Heart right ventricle (tissue), 16 donors: ENCODE results near the gene BARX1. TPM values are rescaled to one million over a fixed set of nuclear protein-coding genes. Genes with fewer than 3 reads are reported as not detected.

Experiments used
- ATAC-seq, 8 donors: fragments of 200-7000 bp; cut with Tn5 transposase; one replicate each; pipeline ENCODE4 v1.9.1; 2020; ENCODE audit warnings: mild to moderate bottlenecking in 8 of 8, moderate library complexity in 8 of 8, moderate number of reproducible peaks in 1 of 8
- DNase-seq, 2 donors: peaks; one replicate each; pipeline ENCODE4 v3.0.0-alpha.2; 2020
- H3K27ac ChIP-seq, 10 donors: fragments of 200-600 bp; sonication (generic) in 2 of 10; one replicate each; pipeline versions ENCODE4 v1.5.0 to v1.8.0; 2020 to 2022; ENCODE audit warnings: mild to moderate bottlenecking in 3 of 10
- H3K27me3 ChIP-seq, 7 donors: fragments of 200-600 bp; one replicate each; pipeline ENCODE4 v1.8.0; 2021 to 2022; ENCODE audit warnings: mild to moderate bottlenecking in 2 of 7
- H3K36me3 ChIP-seq, 9 donors: fragments of 200-600 bp; sonication (generic) in 1 of 9; one replicate each; pipeline versions ENCODE4 v1.5.0 to v1.8.0; 2020 to 2022; ENCODE audit warnings: mild to moderate bottlenecking in 2 of 9
- H3K4me1 ChIP-seq, 9 donors: fragments of 200-600 bp; sonication (generic) in 1 of 9; one replicate each; pipeline versions ENCODE4 v1.5.0 to v1.8.0; 2020 to 2022; ENCODE audit warnings: mild to moderate bottlenecking in 4 of 9
- H3K4me3 ChIP-seq, 10 donors: fragments of 200-600 bp; sonication (generic) in 2 of 10; one replicate each; pipeline versions ENCODE4 v1.5.0 to v1.8.0; 2020 to 2022; ENCODE audit warnings: mild to moderate bottlenecking in 7 of 10, moderate library complexity in 2 of 10
- H3K9me3 ChIP-seq, 11 donors: fragments of 200-600 bp in 10 of 11; sonication (generic) in 2 of 11; one replicate each; pipeline versions ENCODE4 v1.5.0 to v1.8.0; 2013 to 2022; ENCODE audit warnings: mild to moderate bottlenecking in 2 of 11, control low read depth in 1 of 11, moderate library complexity in 1 of 11
- WGBS, 2 donors: extraction: QIAGEN DNeasy Blood & Tissue Kit; methylation state at CpG; one replicate each; pipeline ENCODE4 v1.1.7; 2013; ENCODE audit warnings: inconsistent platforms in 1 of 2; 5-methylcytosine and 5-hydroxymethylcytosine counted together
- intact Hi-C, 10 donors: fragments of 100-400 bp; cut with DNase I; formaldehyde crosslinking; loops; one replicate each; pipeline versions ENCODE4 v1.11.1 to v1.14.2; 2022
- polyA plus RNA-seq, 2 donors: library from polyadenylated mRNA; stranded (reverse); fragments of 200-250 nt; gene quantifications; one replicate each; pipeline ENCODE4 v1.2.3, GENCODE V29; 2013
- total RNA-seq, 10 donors: library from RNA; stranded (reverse); fragmentation: NEBNext Ultra II Directional in 3 of 10; extraction: Animal tissue kit (Norgen Biotek cat#: 25700) in 3 of 10; gene quantifications; one replicate each; pipeline versions ENCODE4 v1.2.1 to v1.2.4, GENCODE V29; 2021 to 2023
- TF ChIP-seq, protein P1 (sequence below), 9 donors: fragments of 200-600 bp; sonication (generic) in 2 of 9; IDR thresholded peaks; one replicate each; pipeline versions ENCODE4 v1.5.0 to v1.8.0; 2021 to 2022; ENCODE audit warnings: antibody characterized with exemption in 9 of 9, mild to moderate bottlenecking in 5 of 9, moderate library complexity in 1 of 9
- donor health status: Arrhythmogenic right ventricular cardiomyopathy.
- donor health status: ischemic (EF 13 %, LVEDD 7.1; RV severe dilation, severe dysfunction).
- donor health status: healthy with polysubstance abuse.
- donor health status: DM: no; HTN: yes; CAD: no.
- donor health status: DM: no; HTN: no; CAD: no.
- donor health status: ischemic (EF 25% LVEDD 6.9; RV normal size, moderate dysfunction).
- donor health status: ischemic (EF 25% LVEDD 5.7; RV mildly dilated, moderate dysfunction).
- donor health status: healthy.
- donor health status: DM: yes; HTN: yes; CAD: no.
- donor health status: Ischemic cardiomyopathy.
- donor health status: ischemic (EF 35%, LVEDD 5.7; RV mildly dilated, moderate dysfunction).
- donor health status: nonischemic (EF 11% LVEDD 7.7; RV severe dilation, severe dysfunction).
- donor health status: DM: yes; HTN: yes; CAD: no.
- donor health status: PGD.
- donor health status: ischemic (EF 29% LVEDD 5.4; RV normal size, mild dysfunction).
- donor health status: nonischemic (EF 23%, LVEDD 6.1; RV moderate dilation, normal function).

BARX1 gene
- total and polyA plus RNA-seq, 12 donors: 0.06 to 0.19 TPM; not detected in 10

DNA sequence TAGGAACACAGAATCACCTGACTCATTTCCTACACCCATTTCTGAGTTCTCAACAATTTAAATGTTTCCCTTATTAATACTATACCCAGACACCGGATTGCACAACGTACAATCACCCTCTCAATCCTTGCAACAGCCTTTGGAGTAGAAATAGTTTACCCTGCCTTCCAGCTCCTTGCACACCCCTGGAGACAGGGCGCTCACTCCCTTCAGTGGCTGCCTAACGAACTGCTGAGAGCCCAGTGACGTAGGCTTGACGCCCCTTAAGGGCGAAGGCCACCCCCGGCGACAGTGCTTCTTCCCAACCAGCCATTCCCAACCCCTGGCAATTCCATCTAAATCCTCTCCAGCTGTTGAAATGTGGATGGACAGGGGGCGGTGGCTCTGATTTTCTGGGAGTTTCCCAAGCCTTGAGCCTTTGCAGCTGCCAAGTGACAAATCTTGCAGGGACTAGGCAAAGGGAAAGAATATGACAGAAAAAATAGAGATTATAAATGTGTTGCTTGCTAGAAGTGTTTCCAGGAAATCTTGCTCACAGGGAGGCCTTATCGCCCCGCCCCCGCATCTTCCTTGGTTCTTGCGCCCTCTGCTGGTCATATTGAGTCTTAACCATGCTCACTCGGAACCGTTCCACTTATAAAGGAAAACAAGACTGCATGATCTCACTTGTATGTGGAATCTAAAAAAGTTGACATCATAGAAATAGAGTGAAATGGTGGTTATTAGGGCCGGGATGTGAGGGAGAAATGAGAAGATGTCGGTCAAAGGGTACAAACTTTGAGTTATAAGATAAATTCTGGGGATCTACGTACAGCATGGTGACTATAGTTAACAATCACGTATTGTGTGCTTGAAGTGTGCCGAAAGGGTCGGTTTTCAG, 7.6 kb upstream of the BARX1 start:
- ATAC-seq (peak; percentile 71 to 90 (median 82)), DNase-seq (peak; percentile 66 to 85)
- no peaks in the 10 kb centered on the region for H3K36me3 ChIP-seq
- TF ChIP-seq, protein P1, sequence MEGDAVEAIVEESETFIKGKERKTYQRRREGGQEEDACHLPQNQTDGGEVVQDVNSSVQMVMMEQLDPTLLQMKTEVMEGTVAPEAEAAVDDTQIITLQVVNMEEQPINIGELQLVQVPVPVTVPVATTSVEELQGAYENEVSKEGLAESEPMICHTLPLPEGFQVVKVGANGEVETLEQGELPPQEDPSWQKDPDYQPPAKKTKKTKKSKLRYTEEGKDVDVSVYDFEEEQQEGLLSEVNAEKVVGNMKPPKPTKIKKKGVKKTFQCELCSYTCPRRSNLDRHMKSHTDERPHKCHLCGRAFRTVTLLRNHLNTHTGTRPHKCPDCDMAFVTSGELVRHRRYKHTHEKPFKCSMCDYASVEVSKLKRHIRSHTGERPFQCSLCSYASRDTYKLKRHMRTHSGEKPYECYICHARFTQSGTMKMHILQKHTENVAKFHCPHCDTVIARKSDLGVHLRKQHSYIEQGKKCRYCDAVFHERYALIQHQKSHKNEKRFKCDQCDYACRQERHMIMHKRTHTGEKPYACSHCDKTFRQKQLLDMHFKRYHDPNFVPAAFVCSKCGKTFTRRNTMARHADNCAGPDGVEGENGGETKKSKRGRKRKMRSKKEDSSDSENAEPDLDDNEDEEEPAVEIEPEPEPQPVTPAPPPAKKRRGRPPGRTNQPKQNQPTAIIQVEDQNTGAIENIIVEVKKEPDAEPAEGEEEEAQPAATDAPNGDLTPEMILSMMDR (IDR thresholded peaks at IDR 0.05): peak; percentile 82 to 90 (median 87)
- no peak overlapping the region for H3K4me3 ChIP-seq
- WGBS, 2 donors: 17 to 20% methylated on average over 22 of the region's 22 CpGs
- intact Hi-C loops: loop anchor here (1.0 to 10.0 kb wide), 8 partner anchors 136 to 960 kb away; no protein-coding TSS in a partner anchor
- H3K27me3 ChIP-seq: peaks cover 33 to 78% (median 71%) of the 10 kb centered on the region in 7 donors
- no peaks in the 10 kb centered on the region for H3K9me3 ChIP-seq
- no peak overlapping the region for H3K27ac ChIP-seq
- peaks cover 16 to 36% (median 31%) of the 10 kb centered on the region in 9 donors for H3K4me1 ChIP-seq

DNA sequence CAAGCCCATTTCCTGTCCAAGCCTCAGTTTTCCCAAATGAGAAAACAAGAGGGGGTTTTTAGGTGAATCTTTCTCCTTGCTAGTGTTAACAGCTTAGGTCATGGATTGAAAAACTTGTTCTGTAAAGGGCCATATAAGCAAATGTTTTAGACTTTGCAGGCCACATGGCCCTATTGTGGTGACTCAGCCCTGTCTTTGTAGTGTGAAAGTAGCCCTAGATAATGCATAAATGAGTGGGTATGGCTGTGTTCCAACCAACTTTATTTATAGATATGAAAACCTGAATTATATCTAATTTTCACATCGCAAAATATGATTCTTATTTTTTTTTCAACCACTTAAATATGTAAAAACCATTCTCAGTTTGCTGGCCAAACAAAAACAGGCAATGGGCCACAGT, 6.9 kb upstream of the BARX1 start:
- Histone ChIP-seq H3K27me3 (peaks cover 36 to 78% (median 72%) of the 10 kb centered on the region in 7 donors), H3K4me3 (no peak overlapping the region), H3K36me3 (no peaks in the 10 kb centered on the region), H3K9me3 (no peaks in the 10 kb centered on the region), H3K27ac (no peak overlapping the region), H3K4me1 (peaks cover 16 to 36% (median 31%) of the 10 kb centered on the region in 9 donors)
- ATAC-seq (no peak), DNase-seq (no peak)
- intact Hi-C loops: loop anchor here in 8 of 10 donors (2.0 to 10.0 kb wide), 7 partner anchors 135 to 960 kb away; no protein-coding TSS in a partner anchor
- TF ChIP-seq, protein P1 (IDR thresholded peaks at IDR 0.05): no peak
- 71 to 88% methylated on average over 1 of the region's 1 CpG for WGBS, 2 donors

DNA sequence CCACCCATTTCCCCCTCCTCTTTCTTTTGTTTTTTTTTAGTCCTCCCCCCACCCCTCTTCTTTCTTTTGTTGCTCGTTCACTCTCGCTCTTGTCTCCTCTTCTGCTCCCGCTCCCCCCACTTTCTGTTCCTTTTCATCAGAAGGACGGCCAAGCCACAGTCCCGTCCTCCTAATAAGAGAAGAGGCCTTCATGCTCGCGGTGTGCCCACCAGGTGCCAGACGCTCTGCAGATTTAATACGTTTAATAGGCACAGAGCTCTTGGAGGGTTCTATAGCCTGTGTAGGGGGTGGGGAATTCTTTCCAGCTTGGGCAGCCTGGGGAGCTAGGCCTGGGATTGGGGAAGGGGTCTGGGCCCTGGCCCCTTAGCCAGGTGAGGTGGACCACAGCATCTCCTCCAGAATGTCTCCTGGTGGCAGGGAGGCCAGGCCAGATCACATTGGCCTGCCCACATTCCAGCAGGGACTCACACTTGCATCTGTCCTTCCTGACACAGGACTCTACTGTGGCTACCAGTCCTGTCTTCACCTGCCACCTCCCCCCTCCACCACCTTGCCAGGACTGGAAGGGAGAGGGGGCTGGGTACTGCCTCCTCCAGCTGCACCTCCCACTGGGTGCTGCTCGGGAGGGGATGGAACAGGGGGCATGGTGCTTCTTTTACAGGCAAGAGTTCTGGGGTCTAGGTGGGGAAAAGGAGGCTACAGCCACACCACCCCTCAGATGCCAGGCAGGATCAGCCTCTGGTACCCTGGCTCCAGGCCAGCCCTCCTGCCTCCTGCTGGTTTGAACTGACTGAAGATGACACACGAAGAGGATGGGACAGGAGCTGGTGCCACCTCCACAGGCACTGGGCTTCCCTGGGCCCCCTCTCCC, 6.1 kb upstream of the BARX1 start:
- no peak overlapping the region for H3K27ac ChIP-seq
- peaks cover 44 to 82% (median 76%) of the 10 kb centered on the region in 7 donors for H3K27me3 ChIP-seq
- H3K4me3 ChIP-seq: peak overlapping the region in 1 of 10 donors; percentile 3
- ATAC-seq (no peak), DNase-seq (no peak)
- TF ChIP-seq, protein P1 (IDR thresholded peaks at IDR 0.05): no peak
- H3K4me1 ChIP-seq: peaks cover 16 to 36% (median 31%) of the 10 kb centered on the region in 9 donors
- H3K9me3 ChIP-seq: no peaks in the 10 kb centered on the region
- intact Hi-C loops: loop anchor here in 8 of 10 donors (5.0 to 10.0 kb wide), 5 partner anchors 134 to 959 kb away; no protein-coding TSS in a partner anchor
- 31 to 44% methylated on average over 11 of the region's 11 CpGs for WGBS, 2 donors
- no peaks in the 10 kb centered on the region for H3K36me3 ChIP-seq
